IMR-90 (cell line): ENCODE results near the gene SLIT1. TPM values are rescaled to one million over a fixed set of nuclear protein-coding genes. Genes with fewer than 3 reads are reported as not detected.

Experiments
- ATAC-seq: fragments of 200-7000 bp; cut with Tn5 transposase; 2 replicates; pipeline ENCODE4 v1.9.1; 2020; ENCODE audit warnings: low read depth, mild to moderate bottlenecking, moderate library complexity
- BruUV-seq: library from RNA; stranded (reverse); fragments of 400-500 nt; replicated peaks from 2 replicates; lab custom pipeline; 2021; lab: Mats Ljungman, UMichigan
- CTCF ChIA-PET: fragments of 300-600 bp; formaldehyde crosslinking; extraction: SDS; loops from one replicate; lab custom pipeline; 2021; ENCODE audit warnings: antibody characterized with exemption; lab: Yijun Ruan, JAX
- POLR2A ChIA-PET: fragments of 300-600 bp; sonication (Branson Sonifier 250); formaldehyde crosslinking; loops from one replicate; lab custom pipeline; 2022; ENCODE audit warnings: antibody characterized with exemption; ENCODE audit not compliant: unreplicated experiment; lab: Charles Lee
- DNase-seq: peaks from one replicate; pipeline ENCODE4 v3.0.0; 2013
- H2AFZ ChIP-seq: replicated peaks from 2 replicates; pipeline ENCODE3; 2013; ENCODE audit warnings: low read length, mild to moderate bottlenecking; ENCODE audit not compliant: poor library complexity
- H2AK5ac ChIP-seq: 2 replicates; pipeline ENCODE4 v1.6.1; 2013; ENCODE audit warnings: low read depth, low read length, inconsistent platforms
- H2AK9ac ChIP-seq: replicated peaks from 2 replicates; pipeline ENCODE3; 2013; ENCODE audit warnings: mild to moderate bottlenecking, low read depth, low read length, moderate library complexity; ENCODE audit not compliant: poor library complexity
- H2BK120ac ChIP-seq: 2 replicates; pipeline ENCODE4 v1.6.1; 2013; ENCODE audit warnings: low read depth, low read length, inconsistent platforms
- H2BK15ac ChIP-seq: 3 replicates; pipeline ENCODE4 v1.6.1; 2013; ENCODE audit warnings: low read depth, low read length, inconsistent platforms
- H2BK20ac ChIP-seq: 2 replicates; pipeline ENCODE4 v1.6.1; 2013; ENCODE audit warnings: low read depth, mild to moderate bottlenecking, inconsistent platforms, low read length, moderate library complexity
- H2BK5ac ChIP-seq: 2 replicates; pipeline ENCODE4 v1.6.1; 2013; ENCODE audit warnings: mild to moderate bottlenecking, low read depth, low read length, inconsistent platforms; ENCODE audit not compliant: poor library complexity, severe bottlenecking
- H3K14ac ChIP-seq: replicated peaks from 2 replicates; pipeline ENCODE4 v1.6.1; 2013; ENCODE audit warnings: low read depth, low read length, inconsistent platforms
- H3K18ac ChIP-seq: 2 replicates; pipeline ENCODE4 v1.6.1; 2013; ENCODE audit warnings: low read depth, low read length, control low read depth
- H3K23ac ChIP-seq: 2 replicates; pipeline ENCODE4 v1.6.1; 2013; ENCODE audit warnings: low read depth, low read length, inconsistent platforms
- H3K27ac ChIP-seq: 2 replicates; pipeline ENCODE4 v1.5.1; 2013; ENCODE audit warnings: mild to moderate bottlenecking, control low read depth, low read length; ENCODE audit not compliant: insufficient read depth
- H3K27me3 ChIP-seq: 2 replicates; pipeline ENCODE4 v1.6.1; 2013; ENCODE audit warnings: low read length; ENCODE audit not compliant: control insufficient read depth, insufficient read depth
- H3K36me3 ChIP-seq: 2 replicates; pipeline ENCODE4 v1.6.1; 2013; ENCODE audit warnings: low read length, mixed read lengths; ENCODE audit not compliant: control insufficient read depth, insufficient read depth
- H3K4ac ChIP-seq: 2 replicates; pipeline ENCODE4 v1.6.1; 2013; ENCODE audit warnings: low read depth, low read length, inconsistent platforms
- H3K4me1 ChIP-seq: 2 replicates; pipeline ENCODE4 v1.6.1; 2013; ENCODE audit warnings: low read length, mixed read lengths; ENCODE audit not compliant: control insufficient read depth, insufficient read depth
- H3K4me2 ChIP-seq: 2 replicates; pipeline ENCODE4 v1.6.1; 2013; ENCODE audit warnings: low read depth, mild to moderate bottlenecking, control low read depth, low read length, moderate library complexity
- H3K4me3 ChIP-seq: 2 replicates; pipeline ENCODE4 v1.5.1; 2013; ENCODE audit warnings: low read depth, mild to moderate bottlenecking, control low read depth, low read length, moderate library complexity; ENCODE audit not compliant: insufficient read depth
- H3K56ac ChIP-seq: 2 replicates; pipeline ENCODE4 v1.6.1; 2013; ENCODE audit warnings: low read length, inconsistent platforms; ENCODE audit not compliant: insufficient read depth; ENCODE audit errors: extremely low read depth
- H3K79me1 ChIP-seq, 2 experiments: 2 replicates each; pipeline ENCODE4 v1.6.1; 2013; ENCODE audit warnings: low read length in 2 of 2, inconsistent platforms in 1 of 2, low read depth in 1 of 2
- H3K9ac ChIP-seq: 2 replicates; pipeline ENCODE4 v1.6.1; 2013; ENCODE audit warnings: low read depth, low read length, control low read depth
- H3K9me1 ChIP-seq: 2 replicates; pipeline ENCODE4 v1.6.1; 2013; ENCODE audit warnings: low read length, inconsistent platforms; ENCODE audit not compliant: insufficient read depth
- H3K9me3 ChIP-seq: 2 replicates; pipeline ENCODE4 v1.6.1; 2013; ENCODE audit warnings: low read length; ENCODE audit not compliant: control insufficient read depth, insufficient read depth
- H4K20me1 ChIP-seq: 2 replicates; pipeline ENCODE4 v1.6.1; 2013; ENCODE audit warnings: low read length, inconsistent platforms; ENCODE audit not compliant: insufficient read depth
- H4K5ac ChIP-seq: 2 replicates; pipeline ENCODE4 v1.6.1; 2013; ENCODE audit warnings: mild to moderate bottlenecking, low read depth, low read length, control low read depth
- H4K8ac ChIP-seq, 2 experiments: 2 replicates each; pipeline ENCODE4 v1.6.1; 2013; ENCODE audit warnings: low read depth in 2 of 2, low read length in 2 of 2, control low read depth in 1 of 2, inconsistent platforms in 1 of 2
- H4K91ac ChIP-seq: 2 replicates; pipeline ENCODE4 v1.6.1; 2013; ENCODE audit warnings: low read depth, low read length, inconsistent platforms; ENCODE audit not compliant: insufficient read depth
- CEBPB ChIP-seq: IDR thresholded peaks from 2 replicates; pipeline ENCODE4 v1.6.1; 2012; ENCODE audit warnings: low read depth, low read length, improper control_type of control experiment
- CHD1 ChIP-seq: IDR thresholded peaks from 2 replicates; pipeline ENCODE4 v1.6.1; 2012; ENCODE audit warnings: low read depth, low read length, improper control_type of control experiment
- CTCF ChIP-seq: conservative IDR thresholded peaks from 2 replicates; pipeline ENCODE4 v1.5.1; 2012; ENCODE audit warnings: mild to moderate bottlenecking, low read depth, low read length, improper control_type of control experiment
- MAFK ChIP-seq: IDR thresholded peaks from 2 replicates; pipeline ENCODE4 v1.6.1; 2012; ENCODE audit warnings: low read depth, low read length, improper control_type of control experiment
- MAZ ChIP-seq: IDR thresholded peaks from 2 replicates; pipeline ENCODE4 v1.6.1; 2012; ENCODE audit warnings: low read depth, mild to moderate bottlenecking, low read length, improper control_type of control experiment, moderate library complexity, borderline replicate concordance
- MXI1 ChIP-seq: IDR thresholded peaks from 2 replicates; pipeline ENCODE4 v1.6.1; 2012; ENCODE audit warnings: low read depth, mild to moderate bottlenecking, low read length, moderate library complexity, borderline replicate concordance
- POLR2A ChIP-seq: IDR thresholded peaks from 2 replicates; pipeline ENCODE4 v1.6.1; 2012; ENCODE audit warnings: mild to moderate bottlenecking, low read depth, low read length
- RCOR1 ChIP-seq: IDR thresholded peaks from 2 replicates; pipeline ENCODE4 v1.6.1; 2012; ENCODE audit warnings: mild to moderate bottlenecking, low read length, improper control_type of control experiment; ENCODE audit not compliant: insufficient replicate concordance
- USF2 ChIP-seq: fragments of 150-350 bp; IDR thresholded peaks from 2 replicates; pipeline ENCODE4 v1.6.1; 2017; ENCODE audit warnings: mild to moderate bottlenecking, antibody characterized with exemption, low read length, low read depth
- WGBS, 2 experiments: methylation state at CpG; one replicate each; pipeline versions ENCODE4 v1.1.5 to v1.1.7; 2013; ENCODE audit warnings: missing lambda C conversion rate in 2 of 2; ENCODE audit not compliant: insufficient read length in 1 of 2; ENCODE audit errors: extremely low coverage in 2 of 2; 5-methylcytosine and 5-hydroxymethylcytosine counted together
- dilution Hi-C: fragments of 300-500 bp; cut with HindIII; formaldehyde crosslinking; loops from one replicate; pipeline ENCODE4 v1.14.3; 2018; ENCODE audit warnings: low sequenced_read_pairs; ENCODE audit not compliant: unreplicated experiment
- in situ Hi-C: fragments of 300-500 bp; cut with MboI; formaldehyde crosslinking; loops from 3 replicates; pipeline ENCODE4 v1.14.3; 2019; ENCODE audit warnings: low sequenced_read_pairs, inconsistent platforms, mixed read lengths
- intact Hi-C: fragments of 100-400 bp; cut with micrococcal nuclease; formaldehyde crosslinking; loops from 2 replicates; pipeline ENCODE4 v1.10.0; 2022
- polyA plus RNA-seq, 3 experiments: library from polyadenylated mRNA; depleted of rRNA; stranded (reverse); fragments of >200 nt; gene quantifications; 2 replicates each; pipeline ENCODE4 v1.2.3, GENCODE V29; 2012; ENCODE audit warnings: low replicate concordance in 1 of 3
- total RNA-seq: library from RNA; depleted of rRNA; stranded (reverse); fragments of >200 nt; gene quantifications from 2 replicates; pipeline ENCODE4 v1.2.3, GENCODE V29; 2012

SLIT1 gene
- total and polyA plus RNA-seq, 2 of the 4 experiments (the other 2 are of a cell fraction) = under 0.01 TPM

- DNase-seq = no peak
- no peak overlapping the region for H3K4me3 ChIP-seq
Measured at GRCh38 chr10:97180363-97180755, 5.4 kb downstream of the SLIT1 start.

More at GRCh38 chr10:97180363-97180755, 5.4 kb downstream of the SLIT1 start:
- H4K91ac ChIP-seq = no peak overlapping the region
- no peak overlapping the region for H3K4me2 ChIP-seq
- H2AFZ ChIP-seq = no peak overlapping the region
- ChIA-PET CTCF (interaction anchor here (1.2 kb wide), 1 partner anchor 16 kb away, joined by 3 read pairs; no protein-coding TSS in a partner anchor), POLR2A (no interaction called here)
- no peak overlapping the region for H3K4ac ChIP-seq
- no peak overlapping the region for H2BK5ac ChIP-seq
- no peak overlapping the region for H2BK120ac ChIP-seq
- no peak overlapping the region for H3K18ac ChIP-seq
- no peak overlapping the region for H2BK15ac ChIP-seq
- no peak overlapping the region for H3K9ac ChIP-seq
- no peaks in the 10 kb centered on the region for H4K20me1 ChIP-seq
- BruUV-seq = no TSS peak
- intact Hi-C loops = no loop called here
- H2AK5ac ChIP-seq = no peak overlapping the region
- no peak overlapping the region for H3K14ac ChIP-seq
- no peak for TF ChIP-seq CTCF
- no peak for TF ChIP-seq CHD1
- no peak for TF ChIP-seq MAZ
- TF ChIP-seq MAFK = no peak
- TF ChIP-seq RCOR1 = no peak
- TF ChIP-seq USF2 = no peak
- TF ChIP-seq MXI1 = no peak
- TF ChIP-seq CEBPB = no peak
- TF ChIP-seq POLR2A = no peak
- H3K79me1 ChIP-seq = no peaks in the 10 kb centered on the region
- no peaks in the 10 kb centered on the region for H3K9me3 ChIP-seq
- no peaks in the 10 kb centered on the region for H3K36me3 ChIP-seq
- H2BK20ac ChIP-seq = no peak overlapping the region
- WGBS, 2 experiments = 90% methylated on average over 2 of the region's 8 CpGs; no CpG with 5 or more reads in 1 of the 2 experiments
- in situ Hi-C loops = no loop called here
- ATAC-seq = no peak
- H3K9me1 ChIP-seq = no peaks in the 10 kb centered on the region
- H3K4me1 ChIP-seq = no peaks in the 10 kb centered on the region
- peaks cover 78% of the 10 kb centered on the region for H3K27me3 ChIP-seq
- H2AK9ac ChIP-seq = no peak overlapping the region
- H4K5ac ChIP-seq = no peak overlapping the region
- H3K56ac ChIP-seq = no peak overlapping the region
- H3K23ac ChIP-seq = no peak overlapping the region
- H4K8ac ChIP-seq = no peak overlapping the region
- dilution Hi-C loops = no loop called here
- H3K27ac ChIP-seq = no peak overlapping the region
